ENCODE results near the gene SEPTIN11. TPM values are rescaled to one million over a fixed set of nuclear protein-coding genes. Genes with fewer than 3 reads are reported as not detected.

SEPTIN11 gene
- total RNA-seq, 4 donors from 2014 or later: 10.4 to 56.6 (median 36.3) TPM

DNA sequence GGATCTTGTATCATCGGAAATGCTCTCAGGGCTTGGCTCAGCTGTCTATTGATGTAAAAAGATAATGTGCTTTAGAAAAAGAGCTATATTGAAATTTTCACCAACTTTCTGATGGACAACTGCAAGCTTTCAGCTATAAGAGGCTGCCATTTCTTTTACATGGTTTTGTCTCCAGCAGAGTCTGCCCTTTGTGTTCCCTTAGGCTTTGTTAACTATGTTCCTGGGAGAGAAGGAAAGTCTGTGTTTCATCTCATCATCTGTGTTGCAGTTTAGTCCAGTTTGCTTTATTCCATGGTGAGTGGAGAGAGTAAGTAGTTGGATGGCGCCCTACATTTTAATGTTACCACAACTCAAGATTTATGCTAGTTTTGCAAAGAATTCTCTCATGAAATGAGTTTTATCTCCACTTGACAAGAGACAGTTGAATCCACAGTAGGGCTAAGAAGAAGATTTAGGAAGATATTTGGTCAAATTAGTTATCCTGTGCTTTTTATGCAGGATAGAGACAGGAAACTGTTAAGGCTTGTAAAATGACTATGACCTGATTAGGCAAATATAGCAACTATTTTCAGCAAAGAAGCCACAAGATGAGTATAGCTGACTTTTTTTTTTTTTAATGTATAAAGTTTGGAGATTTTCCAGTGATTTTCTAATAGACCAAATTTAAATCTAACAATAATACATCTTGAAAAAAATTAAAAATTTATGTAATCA, 16.5 kb downstream of the SEPTIN11 start:
- H3K4me3 ChIP-seq: no peak overlapping the region
- no peak for DNase-seq
- intact Hi-C loops (cut with DNase I): loop anchor here (10.0 kb wide), 1 partner anchor 69 kb away; no protein-coding TSS in a partner anchor
- no peaks in the 10 kb centered on the region for H3K27me3 ChIP-seq
- TF ChIP-seq, protein P1, sequence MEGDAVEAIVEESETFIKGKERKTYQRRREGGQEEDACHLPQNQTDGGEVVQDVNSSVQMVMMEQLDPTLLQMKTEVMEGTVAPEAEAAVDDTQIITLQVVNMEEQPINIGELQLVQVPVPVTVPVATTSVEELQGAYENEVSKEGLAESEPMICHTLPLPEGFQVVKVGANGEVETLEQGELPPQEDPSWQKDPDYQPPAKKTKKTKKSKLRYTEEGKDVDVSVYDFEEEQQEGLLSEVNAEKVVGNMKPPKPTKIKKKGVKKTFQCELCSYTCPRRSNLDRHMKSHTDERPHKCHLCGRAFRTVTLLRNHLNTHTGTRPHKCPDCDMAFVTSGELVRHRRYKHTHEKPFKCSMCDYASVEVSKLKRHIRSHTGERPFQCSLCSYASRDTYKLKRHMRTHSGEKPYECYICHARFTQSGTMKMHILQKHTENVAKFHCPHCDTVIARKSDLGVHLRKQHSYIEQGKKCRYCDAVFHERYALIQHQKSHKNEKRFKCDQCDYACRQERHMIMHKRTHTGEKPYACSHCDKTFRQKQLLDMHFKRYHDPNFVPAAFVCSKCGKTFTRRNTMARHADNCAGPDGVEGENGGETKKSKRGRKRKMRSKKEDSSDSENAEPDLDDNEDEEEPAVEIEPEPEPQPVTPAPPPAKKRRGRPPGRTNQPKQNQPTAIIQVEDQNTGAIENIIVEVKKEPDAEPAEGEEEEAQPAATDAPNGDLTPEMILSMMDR (IDR thresholded peaks at IDR 0.05): no peak
- TF ChIP-seq POLR2A (IDR thresholded peaks at IDR 0.05): no peak
- H3K9me3 ChIP-seq: no peaks in the 10 kb centered on the region
- no peaks in the 10 kb centered on the region for H3K36me3 ChIP-seq
- peaks cover 0 to 8% (median 0%) of the 10 kb centered on the region in 3 donors for H3K4me1 ChIP-seq
- WGBS, 2 donors: 87 to 96% methylated on average over 2 of the region's 2 CpGs
- no peak overlapping the region for H3K27ac ChIP-seq

GRCh38 chr4:76968937-76969336, 19.4 kb downstream of the SEPTIN11 start:
- intact Hi-C loops (cut with DNase I): loop anchor here (10.0 kb wide), 1 partner anchor 66 kb away; no protein-coding TSS in a partner anchor
- no peaks in the 10 kb centered on the region for H3K36me3 ChIP-seq
- no peak for DNase-seq
- TF ChIP-seq POLR2A (IDR thresholded peaks at IDR 0.05): no peak
- TF ChIP-seq, protein P1 (IDR thresholded peaks at IDR 0.05): no peak
- no peaks in the 10 kb centered on the region for H3K4me1 ChIP-seq
- no peaks in the 10 kb centered on the region for H3K9me3 ChIP-seq
- no peaks in the 10 kb centered on the region for H3K27me3 ChIP-seq
- 87 to 89% methylated on average over 4 of the region's 4 CpGs for WGBS, 2 donors
- no peak overlapping the region for H3K27ac ChIP-seq
- H3K4me3 ChIP-seq: no peak overlapping the region

DNA sequence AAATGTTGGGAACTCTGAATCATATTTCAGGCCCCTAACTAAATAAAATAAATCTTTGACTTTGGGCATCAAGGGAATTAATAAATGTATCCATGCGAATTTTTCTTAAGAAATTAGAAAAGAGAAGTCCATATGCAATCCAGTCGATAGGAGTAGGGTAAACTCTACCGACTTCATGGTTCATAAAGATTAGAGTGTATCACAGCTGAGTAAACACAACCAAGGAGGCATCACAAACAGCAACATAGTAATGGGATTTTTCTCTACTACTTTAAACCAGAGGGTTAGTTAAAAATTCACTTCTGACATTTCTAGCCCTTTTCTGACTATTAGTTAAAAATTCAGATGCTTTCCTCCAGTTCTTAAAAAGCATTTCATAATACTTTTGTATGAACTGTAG, 19.9 kb downstream of the SEPTIN11 start:
- Histone ChIP-seq H3K4me1 (no peaks in the 10 kb centered on the region), H3K27me3 (no peaks in the 10 kb centered on the region), H3K9me3 (no peaks in the 10 kb centered on the region), H3K4me3 (no peak overlapping the region), H3K27ac (no peak overlapping the region), H3K36me3 (no peaks in the 10 kb centered on the region)
- no peak for DNase-seq
- intact Hi-C loops (cut with DNase I): loop anchor here (10.0 kb wide), 1 partner anchor 65 kb away; no protein-coding TSS in a partner anchor
- 79% methylated on average over 3 of the region's 3 CpGs for WGBS, 2 donors
- no peak for TF ChIP-seq POLR2A (IDR thresholded peaks at IDR 0.05)
- TF ChIP-seq, protein P1 (IDR thresholded peaks at IDR 0.05): no peak

GRCh38 chr4:76969941-76970529, 20.5 kb downstream of the SEPTIN11 start:
- Histone ChIP-seq H3K27ac (no peak overlapping the region), H3K4me3 (no peak overlapping the region), H3K9me3 (no peaks in the 10 kb centered on the region), H3K36me3 (no peaks in the 10 kb centered on the region), H3K4me1 (no peaks in the 10 kb centered on the region), H3K27me3 (no peaks in the 10 kb centered on the region)
- intact Hi-C loops (cut with DNase I): loop anchor here (10.0 kb wide), 1 partner anchor 65 kb away; no protein-coding TSS in a partner anchor
- TF ChIP-seq POLR2A (IDR thresholded peaks at IDR 0.05): no peak
- DNase-seq: no peak
- WGBS, 2 donors: 86 to 93% methylated on average over 5 of the region's 5 CpGs

DNA sequence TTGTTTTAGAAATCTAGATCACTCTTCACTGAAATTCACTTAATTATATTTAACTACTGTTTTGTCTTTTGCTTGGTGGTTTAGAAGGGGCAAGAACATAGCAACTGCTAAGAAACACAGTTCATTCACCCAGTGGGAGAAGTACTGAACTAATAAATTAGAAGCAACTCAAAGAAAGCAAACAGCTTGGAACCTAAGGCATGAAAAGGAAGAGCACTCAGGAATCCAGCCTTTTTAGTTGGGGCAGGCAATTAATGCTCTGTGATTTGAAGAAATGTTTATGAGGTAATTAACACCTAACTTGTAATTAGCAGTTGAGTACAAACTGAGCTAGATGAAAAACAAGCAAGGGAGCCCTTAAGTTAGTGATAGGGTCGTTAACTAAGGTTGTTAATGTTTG, 22.8 kb downstream of the SEPTIN11 start:
- no peak overlapping the region for H3K27ac ChIP-seq
- DNase-seq: no peak
- H3K4me3 ChIP-seq: no peak overlapping the region
- TF ChIP-seq POLR2A (IDR thresholded peaks at IDR 0.05): no peak
- H3K27me3 ChIP-seq: no peaks in the 10 kb centered on the region
- no peaks in the 10 kb centered on the region for H3K9me3 ChIP-seq
- H3K36me3 ChIP-seq: no peaks in the 10 kb centered on the region
- 90 to 95% methylated on average over 1 of the region's 1 CpG for WGBS, 2 donors
- H3K4me1 ChIP-seq: peaks cover 0 to under 1% (median 0%) of the 10 kb centered on the region in 3 donors
- intact Hi-C loops (cut with DNase I): no loop called here

GRCh38 chr4:76974150-76974549, 24.6 kb downstream of the SEPTIN11 start:
- Histone ChIP-seq H3K36me3 (no peaks in the 10 kb centered on the region), H3K4me1 (peaks cover 0 to 18% (median 0%) of the 10 kb centered on the region in 3 donors), H3K4me3 (no peak overlapping the region), H3K27ac (no peak overlapping the region), H3K27me3 (no peaks in the 10 kb centered on the region), H3K9me3 (no peaks in the 10 kb centered on the region)
- TF ChIP-seq POLR2A (IDR thresholded peaks at IDR 0.05): no peak
- TF ChIP-seq, protein P1 (IDR thresholded peaks at IDR 0.05): no peak
- no peak for DNase-seq
- WGBS, 2 donors: 75 to 86% methylated on average over 1 to 2 of the region's 2 CpGs
- intact Hi-C loops (cut with DNase I): no loop called here
